ENCODE measurements around the gene ACTMAP.

GRCh38 chr19:40742886-40743285, 7.4 kb downstream of the ACTMAP start:
- TF ChIP-seq CTCF (IDR thresholded peaks at IDR 0.05) = no peak
- no peak for TF ChIP-seq EZH2 (IDR thresholded peaks at IDR 0.05)
